ENCODE results near the gene HTR2A. TPM values are rescaled to one million over a fixed set of nuclear protein-coding genes. Genes with fewer than 3 reads are reported as not detected.

HTR2A gene
- total RNA-seq, 1 donor from 2014 or later, result 0.89 TPM

DNA sequence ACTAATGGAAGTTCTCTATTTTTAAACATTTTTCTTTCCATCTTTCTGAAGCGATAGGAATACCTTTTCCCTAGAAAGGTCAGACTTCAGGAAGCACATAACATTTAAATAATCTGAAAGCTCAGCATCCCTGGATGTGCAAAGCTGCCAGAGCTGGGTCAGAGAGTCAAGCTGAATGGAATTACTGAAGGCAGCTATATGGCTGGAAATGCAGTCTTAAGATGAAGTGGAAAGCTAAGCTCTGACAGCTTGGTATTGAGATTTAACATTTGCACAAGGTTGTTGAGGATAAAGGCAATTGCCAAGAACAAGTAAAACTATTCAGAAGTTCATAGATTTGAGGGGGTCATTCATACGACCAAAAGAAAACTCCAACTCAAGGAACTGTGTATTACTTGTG lies 28.8 kb downstream of the HTR2A start:
- DNase-seq (ENCODE audit: low spot score), result no peak

DNA sequence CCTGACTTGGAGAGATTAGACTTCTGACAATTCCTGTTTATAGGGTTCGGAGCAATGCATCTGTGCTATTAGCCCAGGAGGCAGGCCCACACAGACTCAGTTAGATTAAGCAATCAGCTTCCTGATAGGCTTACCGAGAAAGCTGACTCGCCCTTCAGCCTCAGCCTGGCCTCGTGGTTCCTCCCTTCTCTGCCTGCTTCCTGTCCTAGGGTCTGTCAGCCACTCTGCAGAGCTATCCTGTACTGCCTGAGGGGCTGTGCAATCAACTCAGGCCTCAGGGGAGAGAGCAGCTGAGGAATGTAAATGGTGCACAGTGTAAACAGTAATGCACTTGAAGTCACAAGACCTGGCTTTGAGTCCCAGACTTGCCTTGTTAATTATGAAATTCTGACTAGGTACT lies 30.7 kb downstream of the HTR2A start:
- no peak for DNase-seq (ENCODE audit: low spot score)

- DNase-seq (ENCODE audit: low spot score), result no peak
Measured at GRCh38 chr13:46864941-46865340, 31.9 kb downstream of the HTR2A start.

GRCh38 chr13:46861959-46862358 lies 34.9 kb downstream of the HTR2A start:
- no peak for DNase-seq (ENCODE audit: low spot score)

DNA sequence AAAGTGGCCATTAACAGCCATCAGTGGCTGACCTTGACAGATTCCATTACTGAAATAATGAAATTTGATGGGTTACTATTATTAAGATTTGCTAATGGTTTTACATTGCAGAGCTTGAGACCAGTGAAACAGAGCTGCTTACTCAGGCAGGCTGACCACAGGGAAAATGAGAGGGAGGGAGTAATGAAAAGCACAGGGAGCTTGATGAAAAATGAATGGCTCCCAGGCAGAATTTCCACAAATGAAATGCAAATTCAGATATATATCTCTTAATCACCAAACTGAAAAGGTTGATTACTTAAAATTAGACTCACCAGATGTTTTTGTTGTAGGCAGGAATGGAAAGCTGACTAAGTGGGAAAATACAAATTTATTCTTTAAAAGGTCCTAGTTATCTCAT lies 36.1 kb downstream of the HTR2A start:
- no peak for DNase-seq (ENCODE audit: low spot score)

DNA sequence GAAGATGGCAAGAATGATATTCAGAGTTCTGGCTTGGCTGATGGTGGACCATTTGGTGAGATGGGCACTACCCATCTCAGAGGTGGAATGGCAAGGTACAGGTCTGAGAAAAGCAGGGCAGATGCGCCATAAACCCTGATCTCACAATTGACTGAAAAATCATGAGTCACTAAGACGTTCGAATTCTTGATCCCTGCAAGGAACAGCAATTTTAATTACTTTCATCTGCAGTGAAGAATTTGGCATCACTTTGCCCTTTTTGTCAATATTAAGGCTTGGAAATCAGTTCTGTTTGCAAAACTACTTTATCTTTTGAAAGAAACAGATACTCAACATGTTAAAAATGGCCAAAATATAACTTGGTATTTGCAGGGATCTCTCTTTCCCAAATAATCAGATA lies 38.1 kb downstream of the HTR2A start:
- no peak for DNase-seq (ENCODE audit: low spot score)

- DNase-seq (ENCODE audit: low spot score), result no peak
Measured at GRCh38 chr13:46858163-46858562, 38.7 kb downstream of the HTR2A start.

DNA sequence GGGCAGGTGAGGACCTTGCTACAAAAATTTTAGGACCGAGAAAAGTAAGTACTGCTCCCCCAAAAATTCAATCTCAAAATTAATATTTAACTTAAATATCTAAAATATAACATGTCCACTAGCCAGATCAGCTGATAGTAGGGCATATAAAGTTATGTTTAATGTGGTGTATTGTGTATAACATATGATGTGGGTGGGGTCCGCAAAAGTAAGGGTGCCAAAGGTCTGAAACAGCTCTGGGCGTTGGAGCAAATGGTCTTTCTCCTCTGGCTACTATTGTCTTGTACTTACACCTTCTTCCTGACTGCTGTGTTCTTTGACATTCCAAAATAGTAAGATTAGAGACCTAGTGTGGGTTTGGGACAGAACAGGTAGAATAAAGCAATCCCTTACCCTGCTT lies 41.2 kb downstream of the HTR2A start:
- DNase-seq (ENCODE audit: low spot score), result no peak

- no peak for DNase-seq (ENCODE audit: low spot score)
Measured at GRCh38 chr13:46855166-46855565, 41.7 kb downstream of the HTR2A start.

- DNase-seq (ENCODE audit: low spot score), result no peak
Measured at GRCh38 chr13:46852168-46852567, 44.7 kb downstream of the HTR2A start.

DNA sequence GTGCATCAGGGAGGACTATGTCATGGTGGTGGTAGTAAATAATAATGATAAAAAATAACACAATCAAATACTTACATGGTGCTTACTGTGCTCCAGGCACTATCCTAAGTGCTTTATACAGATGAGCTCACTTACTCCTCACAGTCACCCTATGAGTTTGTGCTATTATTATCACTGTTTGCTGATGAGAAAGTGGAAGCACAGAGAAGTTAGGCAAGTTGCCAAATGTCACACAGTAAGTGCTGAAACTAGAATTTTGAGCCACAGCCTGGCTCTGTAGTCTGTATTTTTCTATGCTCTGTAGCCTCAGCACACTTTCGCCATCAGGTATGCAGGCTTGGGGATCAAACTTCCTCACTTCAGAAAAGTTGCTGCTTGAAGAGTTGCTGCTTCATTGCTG lies 46.6 kb downstream of the HTR2A start:
- no peak for DNase-seq (ENCODE audit: low spot score)

GRCh38 chr13:46846726-46847125 lies 50.1 kb downstream of the HTR2A start:
- DNase-seq (ENCODE audit: low spot score), result no peak

GRCh38 chr13:46845146-46845545 lies 51.7 kb downstream of the HTR2A start:
- DNase-seq (ENCODE audit: low spot score), result no peak

GRCh38 chr13:46844431-46844830 lies 52.4 kb downstream of the HTR2A start:
- DNase-seq (ENCODE audit: low spot score), result no peak

- DNase-seq (ENCODE audit: low spot score), result no peak
Measured at GRCh38 chr13:46839399-46839798, 57.5 kb downstream of the HTR2A start.

DNA sequence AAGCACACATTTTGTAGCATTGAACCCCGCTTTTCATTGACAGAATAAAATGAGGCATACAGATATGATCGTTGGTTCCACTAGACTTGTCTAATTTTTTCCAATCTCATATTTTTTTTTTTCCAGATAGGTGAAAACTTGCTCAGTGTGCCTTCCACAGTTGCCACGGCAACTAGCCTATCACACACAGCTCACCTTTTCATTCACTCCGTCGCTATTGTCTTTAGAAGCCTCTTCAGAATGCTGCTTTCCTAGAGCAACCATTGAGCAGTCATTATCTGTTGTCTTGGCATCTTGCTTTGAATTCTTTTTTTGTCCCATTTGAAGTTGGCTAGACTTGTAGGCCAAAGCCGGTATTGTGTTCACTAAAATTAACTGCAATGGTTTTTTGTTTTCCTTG lies 62.2 kb downstream of the HTR2A start:
- DNase-seq (ENCODE audit: low spot score), result no peak

- no peak for DNase-seq (ENCODE audit: low spot score)
Measured at GRCh38 chr13:46831588-46832194, 65.2 kb downstream of the HTR2A start.

GRCh38 chr13:46830405-46831005 lies 66.3 kb downstream of the HTR2A start:
- DNase-seq (ENCODE audit: low spot score), result no peak

GRCh38 chr13:46822551-46822950 lies 74.3 kb downstream of the HTR2A start:
- no peak for DNase-seq (ENCODE audit: low spot score)

DNA sequence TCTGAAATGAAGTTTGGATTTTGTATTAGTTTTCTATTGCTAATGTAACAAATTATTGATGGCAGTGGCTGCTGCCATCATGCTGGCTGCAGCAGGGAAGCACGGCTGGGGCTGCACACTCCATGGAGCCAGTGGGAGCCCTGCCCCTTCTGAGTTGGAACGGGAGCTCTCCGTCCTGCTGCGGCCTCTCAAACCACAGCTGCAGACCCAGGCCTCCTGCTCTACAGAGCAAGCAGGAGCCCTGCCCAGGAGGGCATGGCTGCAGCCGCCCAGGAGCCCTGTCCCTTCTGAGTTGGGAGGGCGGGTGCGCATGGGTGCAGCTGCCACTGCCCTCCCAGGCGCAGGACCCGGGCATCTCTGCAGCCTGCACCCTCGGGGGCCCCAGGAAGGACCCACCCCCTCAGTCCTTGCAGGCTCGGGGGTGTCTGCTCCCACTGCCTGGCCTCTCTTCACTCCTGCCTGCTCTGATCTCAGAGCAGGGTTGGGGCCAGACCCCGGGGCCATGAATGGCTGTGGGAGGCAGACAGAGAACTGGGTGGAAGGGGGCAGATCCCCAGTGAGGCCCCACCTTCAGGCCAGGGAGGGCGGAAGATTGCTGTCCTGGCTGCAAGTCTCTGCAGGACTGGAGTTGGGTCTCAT lies 78.9 kb downstream of the HTR2A start:
- DNase-seq (ENCODE audit: low spot score), result no peak

GRCh38 chr13:46817095-46817494 lies 79.8 kb downstream of the HTR2A start:
- no peak for DNase-seq (ENCODE audit: low spot score)

- no peak for DNase-seq (ENCODE audit: low spot score)
Measured at GRCh38 chr13:46816371-46816770, 80.5 kb downstream of the HTR2A start.

- DNase-seq (ENCODE audit: low spot score), result no peak
Measured at GRCh38 chr13:46812301-46812797, 84.5 kb downstream of the HTR2A start.

Data from ureter (tissue), 1 donor.